Sciatic nerve (tissue), 2 donors: ENCODE results near the gene SPRR3. TPM values are rescaled to one million over a fixed set of nuclear protein-coding genes. Genes with fewer than 3 reads are reported as not detected.

ENCODE experiments used
- ATAC-seq: fragments of 200-7000 bp; cut with Tn5 transposase; one replicate; pipeline ENCODE4 v1.9.1; 2020; ENCODE audit warnings: mild to moderate bottlenecking, moderate library complexity
- DNase-seq: peaks from one replicate; pipeline ENCODE4 v3.0.0-alpha.2; 2020; ENCODE audit warnings: low spot score
- intact Hi-C: fragments of 100-400 bp; cut with DNase I; formaldehyde crosslinking; loops from one replicate; pipeline ENCODE4 v1.14.2; 2022
- total RNA-seq: library from RNA; stranded (reverse); fragmentation: NEBNext Ultra II Directional; extraction: Animal tissue kit (Norgen Biotek cat#: 25700); gene quantifications from one replicate; pipeline ENCODE4 v1.2.1, GENCODE V29; 2021
- donor health status: DM: no; HTN: no; CAD: no.
- donor health status: DM: no; HTN: no; CAD: no.

SPRR3 gene
- 0.45 TPM for total RNA-seq

- DNase-seq (no peak), ATAC-seq (no peak)
- intact Hi-C loops, result no loop called here
These were observed at the start of gene SPRR3 for GRCh38 chr1:153001382-153001781. TSS of gene SPRR3 (plus strand) at chr1:153001749. CDS start at chr1:153003021, 1,272 bp downstream.

- intact Hi-C loops, result no loop called here
- DNase-seq (no peak), ATAC-seq (no peak)
These were observed 47.8 kb upstream of the SPRR3 start for GRCh38 chr1:152953761-152954160.

GRCh38 chr1:152954436-152954835, 47.1 kb upstream of the SPRR3 start:
- intact Hi-C loops, result no loop called here
- ATAC-seq (no peak), DNase-seq (no peak)

GRCh38 chr1:152957561-152957960, 44.0 kb upstream of the SPRR3 start:
- no peak for DNase-seq
- intact Hi-C loops, result no loop called here
- ATAC-seq, result no peak

- DNase-seq, result no peak
- intact Hi-C loops, result no loop called here
- ATAC-seq, result no peak
These were observed 42.3 kb upstream of the SPRR3 start for GRCh38 chr1:152959273-152959672.

GRCh38 chr1:152959801-152960451, 41.6 kb upstream of the SPRR3 start:
- intact Hi-C loops, result no loop called here
- ATAC-seq (no peak), DNase-seq (no peak)

GRCh38 chr1:152960452-152961044, 41.0 kb upstream of the SPRR3 start:
- ATAC-seq (no peak), DNase-seq (no peak)
- intact Hi-C loops, result no loop called here

GRCh38 chr1:152961226-152961891, 40.2 kb upstream of the SPRR3 start:
- ATAC-seq (no peak), DNase-seq (no peak)
- intact Hi-C loops, result no loop called here

- ATAC-seq, result no peak
- DNase-seq, result no peak
- intact Hi-C loops, result no loop called here
These were observed 38.6 kb upstream of the SPRR3 start for GRCh38 chr1:152962876-152963415.

GRCh38 chr1:152964536-152964935, 37.0 kb upstream of the SPRR3 start:
- intact Hi-C loops, result no loop called here

GRCh38 chr1:152965853-152966252, 35.7 kb upstream of the SPRR3 start:
- intact Hi-C loops, result no loop called here
- no peak for ATAC-seq

More at GRCh38 chr1:152964536-152964935, 37.0 kb upstream of the SPRR3 start:
- ATAC-seq (no peak), DNase-seq (no peak)

GRCh38 chr1:152967201-152967600, 34.3 kb upstream of the SPRR3 start:
- intact Hi-C loops, result no loop called here
- DNase-seq (no peak), ATAC-seq (no peak)

More at GRCh38 chr1:152965853-152966252, 35.7 kb upstream of the SPRR3 start:
- no peak for DNase-seq

GRCh38 chr1:152968248-152968647, 33.3 kb upstream of the SPRR3 start:
- ATAC-seq (no peak), DNase-seq (no peak)
- intact Hi-C loops, result no loop called here

- ATAC-seq, result no peak
- intact Hi-C loops, result no loop called here
- DNase-seq, result no peak
These were observed 32.5 kb upstream of the SPRR3 start for GRCh38 chr1:152969036-152969435.

GRCh38 chr1:152970495-152970894, 31.1 kb upstream of the SPRR3 start, which contains the start of gene SPRR4:
TSS of gene SPRR4 (plus strand) at chr1:152970648. CDS start at chr1:152971891, 1,243 bp downstream.
- intact Hi-C loops, result no loop called here
- no peak for DNase-seq
- no peak for ATAC-seq

GRCh38 chr1:152972196-152972886, 29.2 kb upstream of the SPRR3 start:
- DNase-seq (no peak), ATAC-seq (no peak)
- intact Hi-C loops, result no loop called here

- DNase-seq (no peak), ATAC-seq (no peak)
- intact Hi-C loops, result no loop called here
These were observed 24.9 kb upstream of the SPRR3 start for GRCh38 chr1:152976688-152977087.

GRCh38 chr1:152977614-152978013, 23.9 kb upstream of the SPRR3 start:
- no peak for ATAC-seq
- DNase-seq, result no peak
- intact Hi-C loops, result no loop called here

- ATAC-seq (no peak), DNase-seq (no peak)
- intact Hi-C loops, result no loop called here
These were observed 20.9 kb upstream of the SPRR3 start for GRCh38 chr1:152980676-152981075.
